DOHH2 (cell line): ENCODE measurements around the gene PSMG3.

Experiments
- H3F3A ChIP-seq: fragments of 200-600 bp; sonication (generic), shearing (Covaris generic); 2 replicates; pipeline ENCODE4 v1.6.0; 2016; ENCODE audit warnings: antibody characterized with exemption, mild to moderate bottlenecking; ENCODE audit not compliant: control insufficient read depth, insufficient read depth
- H3K27ac ChIP-seq: fragments of 200-600 bp; sonication (generic); 2 replicates; pipeline ENCODE4 v1.5.1; 2014; ENCODE audit warnings: low read depth, mild to moderate bottlenecking, low read length, moderate library complexity
- H3K27me3 ChIP-seq: fragments of 200-600 bp; sonication (generic); 2 replicates; pipeline ENCODE4 v1.6.1; 2014; ENCODE audit warnings: mild to moderate bottlenecking, low read length, mixed read lengths; ENCODE audit not compliant: control insufficient read depth
- H3K36me3 ChIP-seq: fragments of 200-600 bp; sonication (generic); 2 replicates; pipeline ENCODE4 v1.6.1; 2014; ENCODE audit warnings: mild to moderate bottlenecking, low read length, moderate library complexity, mixed read lengths; ENCODE audit not compliant: control insufficient read depth
- H3K4me1 ChIP-seq: fragments of 200-600 bp; sonication (generic); 2 replicates; pipeline ENCODE4 v1.6.1; 2014; ENCODE audit warnings: mild to moderate bottlenecking, low read length, mixed read lengths; ENCODE audit not compliant: control insufficient read depth
- H3K4me2 ChIP-seq: fragments of 200-600 bp; sonication (generic); 2 replicates; pipeline ENCODE4 v1.6.0; 2014; ENCODE audit warnings: mild to moderate bottlenecking, low read length, moderate library complexity
- H3K4me3 ChIP-seq: fragments of 200-600 bp; sonication (generic); 2 replicates; pipeline ENCODE4 v1.5.1; 2014; ENCODE audit warnings: mild to moderate bottlenecking, low read length, mixed read lengths
- H3K79me2 ChIP-seq: fragments of 200-600 bp; sonication (generic); 2 replicates; pipeline ENCODE4 v1.6.1; 2014; ENCODE audit warnings: mild to moderate bottlenecking, low read length, mixed read lengths; ENCODE audit not compliant: control insufficient read depth
- H3K9me2 ChIP-seq: fragments of 200-600 bp; sonication (generic); replicated peaks from 2 replicates; pipeline ENCODE4 v1.6.1; 2014; ENCODE audit warnings: mild to moderate bottlenecking, low read length, mixed read lengths; ENCODE audit not compliant: control insufficient read depth
- H3K9me3 ChIP-seq: fragments of 200-600 bp; sonication (generic); 2 replicates; pipeline ENCODE4 v1.6.1; 2014; ENCODE audit warnings: antibody characterized with exemption, low read length, mixed read lengths; ENCODE audit not compliant: control insufficient read depth, insufficient read depth
- H4K20me1 ChIP-seq: fragments of 200-600 bp; sonication (generic); 2 replicates; pipeline ENCODE4 v1.6.0; 2014; ENCODE audit warnings: low read depth, mild to moderate bottlenecking, antibody characterized with exemption, low read length, moderate library complexity; ENCODE audit not compliant: control insufficient read depth, insufficient read depth
- EZH2phosphoT487 ChIP-seq: fragments of 200-600 bp; sonication (generic); IDR thresholded peaks from 2 replicates; pipeline ENCODE4 v1.6.1; 2017; ENCODE audit warnings: borderline replicate concordance, mild to moderate bottlenecking, antibody characterized with exemption, low read length, moderate library complexity, mixed read lengths
- TF ChIP-seq, protein P1 (sequence below): fragments of 200-600 bp; sonication (generic); IDR thresholded peaks from one replicate; pipeline ENCODE4 v1.5.1; 2014; ENCODE audit warnings: antibody characterized with exemption, mild to moderate bottlenecking, low read depth, low read length; ENCODE audit not compliant: poor library complexity, severe bottlenecking

The PSMG3 gene

DNA sequence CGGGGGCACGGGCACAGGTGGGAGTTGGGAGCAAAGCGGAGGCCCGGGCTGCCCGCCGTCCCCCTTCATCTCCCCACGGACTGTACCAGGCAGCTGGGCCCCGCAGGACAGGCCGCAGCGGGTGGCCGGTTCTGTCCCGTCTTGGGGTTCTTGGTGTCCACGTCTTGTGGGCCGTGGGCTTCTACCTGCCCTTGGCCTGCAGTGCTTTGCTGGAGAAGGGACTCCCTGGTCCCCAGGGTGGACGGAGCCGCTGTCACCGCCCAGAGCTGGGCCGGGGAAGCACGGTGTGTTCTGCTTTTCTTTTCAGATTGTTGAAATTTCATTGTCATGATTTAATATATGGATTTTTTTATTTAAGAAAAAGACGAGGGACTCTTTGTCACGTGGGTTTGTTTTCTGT lies 27.5 kb downstream of the PSMG3 start:
- no peaks in the 10 kb centered on the region for H3K27me3 ChIP-seq
- H4K20me1 ChIP-seq, result peaks cover 12% of the 10 kb centered on the region; the same call in 1 of the 2 replicates

DNA sequence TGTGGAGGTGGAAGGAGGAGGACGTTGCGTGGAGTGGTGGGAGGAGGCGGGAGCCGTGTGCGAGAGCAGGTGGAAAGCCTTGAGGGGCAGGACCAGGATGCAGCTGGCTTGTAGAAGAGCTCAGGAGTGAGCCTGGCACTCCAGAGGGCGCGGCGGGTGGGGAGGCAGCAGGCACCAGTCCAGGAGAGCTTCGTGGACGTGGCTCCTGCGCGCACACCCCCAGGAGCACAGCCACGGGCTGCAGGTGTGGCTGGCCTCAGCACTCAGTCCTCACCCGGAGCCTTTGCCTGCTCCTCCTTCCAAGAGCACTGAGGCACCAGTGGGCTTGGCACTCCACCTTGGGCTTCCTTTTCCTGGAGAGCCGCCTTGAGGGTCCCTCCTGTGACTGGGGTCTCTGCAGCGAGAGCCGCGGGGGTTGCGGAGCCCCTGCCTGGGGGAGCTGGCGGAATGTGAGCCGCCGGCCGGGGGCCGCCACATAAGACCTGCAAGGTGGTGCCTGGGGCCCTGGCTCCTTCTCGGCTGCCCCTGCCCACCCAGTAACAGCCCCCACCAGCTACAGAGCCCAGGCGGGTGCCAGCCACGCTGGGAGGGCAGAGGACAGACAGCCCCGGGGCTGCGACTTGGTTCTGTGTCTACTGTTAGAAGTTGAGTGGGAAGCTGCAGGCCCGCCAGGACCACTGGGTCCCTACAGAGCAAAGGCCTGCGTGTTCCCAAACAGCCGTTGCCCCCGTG lies 28.2 kb downstream of the PSMG3 start:
- no peak overlapping the region for H3K4me3 ChIP-seq
- no peaks in the 10 kb centered on the region for H3K9me3 ChIP-seq
- peaks cover 5% of the 10 kb centered on the region; the same call in 1 of the 2 replicates for H3K4me1 ChIP-seq
- H3K9me2 ChIP-seq, result no peaks in the 10 kb centered on the region
- TF ChIP-seq, protein P1, sequence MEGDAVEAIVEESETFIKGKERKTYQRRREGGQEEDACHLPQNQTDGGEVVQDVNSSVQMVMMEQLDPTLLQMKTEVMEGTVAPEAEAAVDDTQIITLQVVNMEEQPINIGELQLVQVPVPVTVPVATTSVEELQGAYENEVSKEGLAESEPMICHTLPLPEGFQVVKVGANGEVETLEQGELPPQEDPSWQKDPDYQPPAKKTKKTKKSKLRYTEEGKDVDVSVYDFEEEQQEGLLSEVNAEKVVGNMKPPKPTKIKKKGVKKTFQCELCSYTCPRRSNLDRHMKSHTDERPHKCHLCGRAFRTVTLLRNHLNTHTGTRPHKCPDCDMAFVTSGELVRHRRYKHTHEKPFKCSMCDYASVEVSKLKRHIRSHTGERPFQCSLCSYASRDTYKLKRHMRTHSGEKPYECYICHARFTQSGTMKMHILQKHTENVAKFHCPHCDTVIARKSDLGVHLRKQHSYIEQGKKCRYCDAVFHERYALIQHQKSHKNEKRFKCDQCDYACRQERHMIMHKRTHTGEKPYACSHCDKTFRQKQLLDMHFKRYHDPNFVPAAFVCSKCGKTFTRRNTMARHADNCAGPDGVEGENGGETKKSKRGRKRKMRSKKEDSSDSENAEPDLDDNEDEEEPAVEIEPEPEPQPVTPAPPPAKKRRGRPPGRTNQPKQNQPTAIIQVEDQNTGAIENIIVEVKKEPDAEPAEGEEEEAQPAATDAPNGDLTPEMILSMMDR, result no peak
- peaks cover 34% of the 10 kb centered on the region for H3K79me2 ChIP-seq
- no peak overlapping the region for H3K27ac ChIP-seq
- peaks cover 12% of the 10 kb centered on the region; the same call in 1 of the 2 replicates for H4K20me1 ChIP-seq
- no peaks in the 10 kb centered on the region for H3K27me3 ChIP-seq
- peaks cover 3% of the 10 kb centered on the region for H3F3A ChIP-seq
- no peak overlapping the region for H3K4me2 ChIP-seq
- H3K36me3 ChIP-seq, result peaks cover 74% of the 10 kb centered on the region

More for the DNA sequence above, 27.5 kb downstream of the PSMG3 start:
- Histone ChIP-seq H3K4me1 (peaks cover 5% of the 10 kb centered on the region; the same call in 1 of the 2 replicates), H3K36me3 (peaks cover 67% of the 10 kb centered on the region), H3K4me3 (no peak overlapping the region), H3K9me2 (no peaks in the 10 kb centered on the region), H3F3A (peaks cover 3% of the 10 kb centered on the region), H3K4me2 (no peak overlapping the region), H3K9me3 (no peaks in the 10 kb centered on the region), H3K79me2 (peaks cover 26% of the 10 kb centered on the region), H3K27ac (no peak overlapping the region)
- no peak for TF ChIP-seq EZH2phosphoT487
- TF ChIP-seq, protein P1, result no peak

DNA sequence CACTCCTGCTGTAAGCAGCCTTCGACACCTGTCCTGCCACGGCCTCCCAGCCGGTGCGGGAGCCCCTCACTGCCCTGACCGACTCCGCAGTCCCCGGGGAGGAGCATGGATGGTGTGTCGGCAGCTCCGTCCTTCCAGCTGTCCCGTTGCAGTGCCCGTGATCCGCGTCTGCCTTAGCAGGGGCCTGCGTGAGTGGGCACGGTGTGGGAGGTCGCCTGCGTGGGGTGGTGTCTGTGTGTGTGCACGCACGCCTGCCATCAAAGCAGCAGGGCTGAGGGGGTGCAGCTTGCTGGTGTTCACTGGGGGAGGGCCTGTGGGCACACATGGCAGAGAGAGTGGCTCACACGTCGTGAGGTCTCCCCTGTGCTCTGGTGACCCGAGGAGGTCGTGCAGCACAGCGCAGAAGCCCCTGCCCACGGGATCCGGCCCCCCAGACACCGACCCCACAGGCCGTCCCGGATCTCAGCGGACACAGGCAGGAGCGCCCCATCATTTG lies 29.0 kb downstream of the PSMG3 start:
- Histone ChIP-seq H3F3A (peaks cover 3% of the 10 kb centered on the region), H4K20me1 (peaks cover 12% of the 10 kb centered on the region; the same call in 1 of the 2 replicates), H3K27ac (no peak overlapping the region)

More for the DNA sequence above, 29.0 kb downstream of the PSMG3 start:
- H3K27me3 ChIP-seq, result no peaks in the 10 kb centered on the region
- H3K79me2 ChIP-seq, result peaks cover 42% of the 10 kb centered on the region
- no peak overlapping the region for H3K4me3 ChIP-seq
- H3K36me3 ChIP-seq, result peaks cover 82% of the 10 kb centered on the region
- TF ChIP-seq EZH2phosphoT487, result no peak
- TF ChIP-seq, protein P1, result no peak
- H3K4me1 ChIP-seq, result peaks cover 5% of the 10 kb centered on the region; the same call in 1 of the 2 replicates
- H3K4me2 ChIP-seq, result no peak overlapping the region
- no peaks in the 10 kb centered on the region for H3K9me2 ChIP-seq
- no peaks in the 10 kb centered on the region for H3K9me3 ChIP-seq
